Hepatocyte (in vitro differentiated cells): ENCODE data around the gene PSMA6. TPM values are rescaled to one million over a fixed set of nuclear protein-coding genes. Genes with fewer than 3 reads are reported as not detected.

Source experiments
- DNase-seq: peaks from one replicate; pipeline ENCODE4 v3.0.0-alpha.2; 2016; ENCODE audit warnings: low spot score
- H2AFZ ChIP-seq: fragments of 200-600 bp; sonication (generic); 2 replicates; pipeline ENCODE4 v1.6.0; 2016; ENCODE audit warnings: antibody characterized with exemption, mild to moderate bottlenecking
- H3K27ac ChIP-seq: fragments of 200-600 bp; sonication (generic); 2 replicates; pipeline ENCODE4 v1.5.1; 2016; ENCODE audit warnings: mild to moderate bottlenecking
- H3K27me3 ChIP-seq: fragments of 200-600 bp; sonication (generic); 2 replicates; pipeline ENCODE4 v1.6.1; 2016
- H3K36me3 ChIP-seq: fragments of 200-600 bp; sonication (generic); replicated peaks from 2 replicates; pipeline ENCODE4 v1.5.1; 2016; ENCODE audit warnings: low read depth; ENCODE audit not compliant: insufficient read depth
- H3K4me1 ChIP-seq: fragments of 200-600 bp; sonication (generic); 2 replicates; pipeline ENCODE4 v1.5.1; 2016; ENCODE audit warnings: mild to moderate bottlenecking, moderate library complexity; ENCODE audit not compliant: insufficient read depth
- H3K4me2 ChIP-seq: fragments of 200-600 bp; sonication (generic); 2 replicates; pipeline ENCODE4 v1.6.0; 2016
- H3K4me3 ChIP-seq: fragments of 200-600 bp; sonication (generic); 2 replicates; pipeline ENCODE4 v1.5.1; 2016; ENCODE audit warnings: mild to moderate bottlenecking
- H3K79me2 ChIP-seq: fragments of 200-600 bp; sonication (generic); 2 replicates; pipeline ENCODE4 v1.6.0; 2017; ENCODE audit warnings: mild to moderate bottlenecking
- H3K9me2 ChIP-seq: fragments of 200-600 bp; sonication (generic); replicated peaks from 2 replicates; pipeline ENCODE4 v1.6.0; 2017; ENCODE audit warnings: mild to moderate bottlenecking; ENCODE audit not compliant: insufficient read depth
- H3K9me3 ChIP-seq: fragments of 200-600 bp; sonication (generic); 2 replicates; pipeline ENCODE4 v1.5.1; 2016; ENCODE audit warnings: low read depth, mild to moderate bottlenecking
- H4K20me1 ChIP-seq: fragments of 200-600 bp; sonication (generic); 2 replicates; pipeline ENCODE4 v1.6.0; 2016; ENCODE audit warnings: mild to moderate bottlenecking; ENCODE audit not compliant: insufficient read depth, poor library complexity, severe bottlenecking
- EZH2 ChIP-seq: fragments of 200-600 bp; sonication (generic); IDR thresholded peaks from 2 replicates; pipeline ENCODE4 v1.6.1; 2016; ENCODE audit warnings: antibody characterized with exemption, mild to moderate bottlenecking, borderline replicate concordance
- EZH2phosphoT487 ChIP-seq: fragments of 200-600 bp; sonication (generic); IDR thresholded peaks from one replicate; pipeline ENCODE4 v1.6.1; 2018; ENCODE audit warnings: antibody characterized with exemption, mild to moderate bottlenecking, low read depth, moderate library complexity; ENCODE audit not compliant: unreplicated experiment, severe bottlenecking
- WGBS: methylation state at CpG from one replicate; pipeline ENCODE4 v1.1.6; 2016; ENCODE audit warnings: low lambda C conversion rate; ENCODE audit errors: missing lambda C conversion rate; 5-methylcytosine and 5-hydroxymethylcytosine counted together
- polyA plus RNA-seq: library from polyadenylated mRNA; unstranded; fragments of >200 nt; fragmentation: Nextera tagmentation; extraction: Ambion mirVana; gene quantifications from 2 replicates; pipeline ENCODE4 v1.2.1, GENCODE V29; 2016
- total RNA-seq: library from RNA; depleted of rRNA; stranded (reverse); fragments of >200 nt; gene quantifications from 2 replicates; pipeline ENCODE4 v1.2.3, GENCODE V29; 2014
- TF ChIP-seq, protein P1 (sequence below): fragments of 200-600 bp; sonication (generic); IDR thresholded peaks from 2 replicates; pipeline ENCODE4 v1.5.1; 2016; ENCODE audit warnings: antibody characterized with exemption, mild to moderate bottlenecking; ENCODE audit not compliant: poor library complexity

The PSMA6 gene
- total and polyA plus RNA-seq, 2 experiments from 2014 or later = 228 to 260 TPM

DNA sequence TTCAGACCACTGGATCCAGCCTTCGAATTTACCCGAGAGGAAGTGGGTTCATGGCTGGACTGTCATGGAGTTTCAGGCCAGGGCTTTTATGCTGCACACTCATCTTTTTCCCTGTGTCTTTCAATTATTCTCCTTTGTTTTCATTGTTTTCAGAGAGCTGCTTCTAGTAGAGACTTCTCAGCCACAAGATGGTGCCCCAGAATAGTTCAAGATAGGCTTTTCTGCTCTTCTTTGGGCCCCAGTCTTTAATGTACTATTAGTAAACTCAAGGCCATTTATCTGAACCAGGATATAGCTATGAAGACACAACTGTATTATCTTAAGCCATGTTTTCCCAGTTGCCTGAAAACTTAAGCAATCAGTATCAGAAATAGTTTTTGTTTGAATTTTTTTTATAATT, 30.4 kb upstream of the PSMA6 start:
- Histone ChIP-seq H3K4me1 (no peaks in the 10 kb centered on the region), H4K20me1 (no peaks in the 10 kb centered on the region), H2AFZ (no peak overlapping the region), H3K4me3 (no peak overlapping the region), H3K9me3 (no peaks in the 10 kb centered on the region), H3K79me2 (no peaks in the 10 kb centered on the region), H3K9me2 (no peaks in the 10 kb centered on the region), H3K4me2 (no peak overlapping the region), H3K27me3 (no peaks in the 10 kb centered on the region), H3K27ac (no peak overlapping the region), H3K36me3 (no peaks in the 10 kb centered on the region)
- DNase-seq = peak; percentile 5
- WGBS = 100% methylated on average over 2 of the region's 2 CpGs
- no peak for TF ChIP-seq EZH2
- TF ChIP-seq, protein P1, sequence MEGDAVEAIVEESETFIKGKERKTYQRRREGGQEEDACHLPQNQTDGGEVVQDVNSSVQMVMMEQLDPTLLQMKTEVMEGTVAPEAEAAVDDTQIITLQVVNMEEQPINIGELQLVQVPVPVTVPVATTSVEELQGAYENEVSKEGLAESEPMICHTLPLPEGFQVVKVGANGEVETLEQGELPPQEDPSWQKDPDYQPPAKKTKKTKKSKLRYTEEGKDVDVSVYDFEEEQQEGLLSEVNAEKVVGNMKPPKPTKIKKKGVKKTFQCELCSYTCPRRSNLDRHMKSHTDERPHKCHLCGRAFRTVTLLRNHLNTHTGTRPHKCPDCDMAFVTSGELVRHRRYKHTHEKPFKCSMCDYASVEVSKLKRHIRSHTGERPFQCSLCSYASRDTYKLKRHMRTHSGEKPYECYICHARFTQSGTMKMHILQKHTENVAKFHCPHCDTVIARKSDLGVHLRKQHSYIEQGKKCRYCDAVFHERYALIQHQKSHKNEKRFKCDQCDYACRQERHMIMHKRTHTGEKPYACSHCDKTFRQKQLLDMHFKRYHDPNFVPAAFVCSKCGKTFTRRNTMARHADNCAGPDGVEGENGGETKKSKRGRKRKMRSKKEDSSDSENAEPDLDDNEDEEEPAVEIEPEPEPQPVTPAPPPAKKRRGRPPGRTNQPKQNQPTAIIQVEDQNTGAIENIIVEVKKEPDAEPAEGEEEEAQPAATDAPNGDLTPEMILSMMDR = peak; percentile 39

DNA sequence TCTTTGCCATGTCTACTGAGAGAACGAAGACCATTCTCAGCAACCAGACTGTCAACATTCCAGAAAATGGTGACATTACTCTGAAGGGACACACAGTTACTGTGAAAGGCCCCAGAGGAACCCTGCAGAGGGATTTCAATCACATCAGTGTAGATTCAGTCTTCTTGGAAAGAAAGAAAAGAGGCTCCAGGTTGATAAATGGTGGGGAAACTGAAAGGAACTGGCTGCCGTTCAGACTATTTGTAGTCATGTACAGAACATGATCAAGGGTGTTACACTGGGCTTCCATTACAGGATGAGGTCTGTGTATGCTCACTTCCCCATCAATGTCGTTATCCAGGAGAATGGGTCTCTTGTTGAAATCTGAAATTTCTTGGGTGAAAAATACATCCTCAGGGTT, 29.7 kb upstream of the PSMA6 start:
- DNase-seq = no peak
- Histone ChIP-seq H3K4me2 (no peak overlapping the region), H3K4me3 (no peak overlapping the region), H3K4me1 (no peaks in the 10 kb centered on the region), H3K27ac (no peak overlapping the region), H3K9me2 (no peaks in the 10 kb centered on the region), H3K27me3 (no peaks in the 10 kb centered on the region), H2AFZ (no peak overlapping the region), H4K20me1 (no peaks in the 10 kb centered on the region), H3K9me3 (no peaks in the 10 kb centered on the region), H3K79me2 (no peaks in the 10 kb centered on the region), H3K36me3 (no peaks in the 10 kb centered on the region)
- whole genome bisulfite sequencing = 89% methylated on average over 3 of the region's 3 CpGs
- TF ChIP-seq EZH2 = no peak
- TF ChIP-seq, protein P1 = no peak
- no peak for TF ChIP-seq EZH2phosphoT487

- Histone ChIP-seq H3K27ac (no peak overlapping the region), H3K9me2 (no peaks in the 10 kb centered on the region), H3K4me2 (no peak overlapping the region), H3K4me3 (no peak overlapping the region), H3K9me3 (no peaks in the 10 kb centered on the region), H3K79me2 (no peaks in the 10 kb centered on the region), H3K36me3 (no peaks in the 10 kb centered on the region), H2AFZ (no peak overlapping the region), H4K20me1 (no peaks in the 10 kb centered on the region), H3K4me1 (no peaks in the 10 kb centered on the region), H3K27me3 (no peaks in the 10 kb centered on the region)
- DNase-seq = peak; percentile 12
- TF ChIP-seq, protein P1 = no peak
- no peak for TF ChIP-seq EZH2
- peak; percentile 74 for TF ChIP-seq EZH2phosphoT487
Measured at GRCh38 chr14:35268946-35269345, 23.2 kb upstream of the PSMA6 start.

DNA sequence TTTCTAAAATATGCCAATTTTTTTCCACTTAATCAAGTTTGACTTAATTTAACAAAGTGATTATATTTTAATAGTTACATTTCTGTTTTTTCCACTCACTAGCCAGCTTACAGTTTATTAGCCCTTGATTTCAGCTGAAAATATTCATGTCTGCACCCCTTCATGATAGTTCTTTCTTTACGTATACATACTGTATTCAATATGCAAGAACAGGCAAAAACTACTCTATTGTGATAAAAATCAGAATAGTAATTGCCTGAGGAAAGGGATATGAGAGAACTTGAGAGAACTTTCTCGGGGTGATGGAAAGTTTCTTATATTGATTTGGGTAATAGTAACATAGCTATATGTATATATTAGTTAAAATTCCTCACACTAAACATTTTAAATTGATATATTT, 17.4 kb upstream of the PSMA6 start:
- H3K4me3 ChIP-seq = no peak overlapping the region
- no peaks in the 10 kb centered on the region for H3K9me3 ChIP-seq
- no peak overlapping the region for H2AFZ ChIP-seq
- TF ChIP-seq, protein P1 = no peak
- no peak for TF ChIP-seq EZH2phosphoT487
- no peak for TF ChIP-seq EZH2
- no peaks in the 10 kb centered on the region for H3K36me3 ChIP-seq
- H3K4me2 ChIP-seq = no peak overlapping the region
- H3K9me2 ChIP-seq = no peaks in the 10 kb centered on the region
- H3K79me2 ChIP-seq = no peaks in the 10 kb centered on the region
- DNase-seq = no peak
- H3K27ac ChIP-seq = no peak overlapping the region
- no peaks in the 10 kb centered on the region for H3K27me3 ChIP-seq
- no peaks in the 10 kb centered on the region for H4K20me1 ChIP-seq
- WGBS = 96% methylated on average over 2 of the region's 2 CpGs
- no peaks in the 10 kb centered on the region for H3K4me1 ChIP-seq
